ENCODE data around the gene DCAF12. TPM values are rescaled to one million over a fixed set of nuclear protein-coding genes. Genes with fewer than 3 reads are reported as not detected.

Gene DCAF12
- polyA plus RNA-seq, 2 of the 4 experiments (the other 2 are of a cell fraction) = 28.5 to 56.5 TPM

DNA sequence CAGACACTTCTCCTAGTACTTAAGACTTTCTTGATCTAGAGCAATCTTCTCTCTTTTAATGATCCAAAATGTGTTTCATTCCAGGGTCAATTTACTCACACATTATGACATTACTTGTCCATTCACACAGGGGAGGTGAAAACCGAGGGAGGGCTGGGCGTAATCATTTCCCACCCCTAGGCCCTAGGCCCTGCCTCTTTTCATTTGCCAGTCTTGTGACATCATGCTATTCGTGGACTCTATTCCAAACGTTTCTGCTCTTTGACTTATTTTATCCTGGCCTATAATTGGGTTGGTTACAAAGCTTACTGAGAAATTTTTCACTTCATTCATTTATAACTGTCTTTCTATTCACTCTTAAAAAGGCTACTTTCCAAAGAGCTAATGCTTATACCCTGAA is 2.4 kb downstream of the DCAF12 start:
- TF ChIP-seq CBX8 (IDR thresholded peaks at IDR 0.05) (no peak), RNF2 (IDR thresholded peaks at IDR 0.05; ENCODE audit: borderline replicate concordance, low read depth) (no peak), ZFP36 (IDR thresholded peaks at IDR 0.05; ENCODE audit: borderline replicate concordance, partially characterized antibody) (no peak), TFCP2L1 (CRISPR knock-in tag; IDR thresholded peaks at IDR 0.05) (no peak), CEBPB (IDR thresholded peaks at IDR 0.05) (no peak), PHF8 (IDR thresholded peaks at IDR 0.05; ENCODE audit: borderline replicate concordance, low read depth) (no peak), EP300 (IDR thresholded peaks at IDR 0.05) (no peak), ESRRA (IDR thresholded peaks at IDR 0.05; ENCODE audit: borderline replicate concordance, low read length) (no peak), CBX2 (IDR thresholded peaks at IDR 0.05; ENCODE audit: borderline replicate concordance, low read depth) (no peak), FOSL2 (IDR thresholded peaks at IDR 0.05) (no peak), FOSL2 (CRISPR knock-in tag; IDR thresholded peaks at IDR 0.05) (no peak), ZSCAN20 (CRISPR knock-in tag; IDR thresholded peaks at IDR 0.05) (no peak), SREBF2 (IDR thresholded peaks at IDR 0.05) (no peak), HOXA7 (CRISPR knock-in tag; IDR thresholded peaks at IDR 0.05) (no peak)
- TF ChIP-seq, protein P1, sequence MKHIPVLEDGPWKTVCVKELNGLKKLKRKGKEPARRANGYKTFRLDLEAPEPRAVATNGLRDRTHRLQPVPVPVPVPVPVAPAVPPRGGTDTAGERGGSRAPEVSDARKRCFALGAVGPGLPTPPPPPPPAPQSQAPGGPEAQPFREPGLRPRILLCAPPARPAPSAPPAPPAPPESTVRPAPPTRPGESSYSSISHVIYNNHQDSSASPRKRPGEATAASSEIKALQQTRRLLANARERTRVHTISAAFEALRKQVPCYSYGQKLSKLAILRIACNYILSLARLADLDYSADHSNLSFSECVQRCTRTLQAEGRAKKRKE (CRISPR knock-in tag; IDR thresholded peaks at IDR 0.05; ENCODE audit: low read depth) = no peak
- TF ChIP-seq, protein P2, sequence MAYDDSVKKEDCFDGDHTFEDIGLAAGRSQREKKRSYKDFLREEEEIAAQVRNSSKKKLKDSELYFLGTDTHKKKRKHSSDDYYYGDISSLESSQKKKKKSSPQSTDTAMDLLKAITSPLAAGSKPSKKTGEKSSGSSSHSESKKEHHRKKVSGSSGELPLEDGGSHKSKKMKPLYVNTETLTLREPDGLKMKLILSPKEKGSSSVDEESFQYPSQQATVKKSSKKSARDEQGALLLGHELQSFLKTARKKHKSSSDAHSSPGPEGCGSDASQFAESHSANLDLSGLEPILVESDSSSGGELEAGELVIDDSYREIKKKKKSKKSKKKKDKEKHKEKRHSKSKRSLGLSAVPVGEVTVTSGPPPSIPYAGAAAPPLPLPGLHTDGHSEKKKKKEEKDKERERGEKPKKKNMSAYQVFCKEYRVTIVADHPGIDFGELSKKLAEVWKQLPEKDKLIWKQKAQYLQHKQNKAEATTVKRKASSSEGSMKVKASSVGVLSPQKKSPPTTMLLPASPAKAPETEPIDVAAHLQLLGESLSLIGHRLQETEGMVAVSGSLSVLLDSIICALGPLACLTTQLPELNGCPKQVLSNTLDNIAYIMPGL (CRISPR knock-in tag; IDR thresholded peaks at IDR 0.05; ENCODE audit: borderline replicate concordance) = no peak
- TF ChIP-seq, protein P3, sequence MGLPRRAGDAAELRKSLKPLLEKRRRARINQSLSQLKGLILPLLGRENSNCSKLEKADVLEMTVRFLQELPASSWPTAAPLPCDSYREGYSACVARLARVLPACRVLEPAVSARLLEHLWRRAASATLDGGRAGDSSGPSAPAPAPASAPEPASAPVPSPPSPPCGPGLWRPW (IDR thresholded peaks at IDR 0.05) = no peak
- TF ChIP-seq, protein P4, sequence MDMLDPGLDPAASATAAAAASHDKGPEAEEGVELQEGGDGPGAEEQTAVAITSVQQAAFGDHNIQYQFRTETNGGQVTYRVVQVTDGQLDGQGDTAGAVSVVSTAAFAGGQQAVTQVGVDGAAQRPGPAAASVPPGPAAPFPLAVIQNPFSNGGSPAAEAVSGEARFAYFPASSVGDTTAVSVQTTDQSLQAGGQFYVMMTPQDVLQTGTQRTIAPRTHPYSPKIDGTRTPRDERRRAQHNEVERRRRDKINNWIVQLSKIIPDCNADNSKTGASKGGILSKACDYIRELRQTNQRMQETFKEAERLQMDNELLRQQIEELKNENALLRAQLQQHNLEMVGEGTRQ (IDR thresholded peaks at IDR 0.05) = no peak

DNA sequence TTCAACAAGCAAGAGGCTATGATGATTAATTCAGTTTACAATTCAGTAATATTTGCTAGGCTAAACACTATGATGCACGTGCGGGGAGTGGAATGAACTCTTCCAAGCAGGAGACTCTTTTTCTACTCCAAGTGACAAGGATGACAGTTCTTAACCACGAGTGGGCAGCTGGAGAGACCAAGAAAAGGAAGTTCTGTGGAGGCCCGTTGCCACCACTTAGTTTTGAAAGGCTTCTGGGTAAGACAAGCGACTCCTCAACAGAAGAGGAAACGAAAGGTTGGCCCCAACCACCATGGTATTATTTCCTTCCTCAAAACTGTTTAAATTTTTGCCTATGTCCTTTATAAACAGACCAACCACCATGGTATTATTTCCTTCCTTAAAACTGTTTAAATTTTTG is 2.8 kb downstream of the DCAF12 start:
- peaks cover 27% of the 10 kb centered on the region for H3K4me1 ChIP-seq
- DNase-seq (ENCODE audit: low read depth in 1 of 2, low spot score in 1 of 2) (no peak), FAIRE-seq (no peak), ATAC-seq (no peak)
- no peaks in the 10 kb centered on the region for H3K9me3 ChIP-seq
- ChIA-PET POLR2A (no interaction called here), CTCF (interaction anchor here (0.6 to 1.4 kb wide), 4 partner anchors 22 to 69 kb away, joined by 3 to 6 read pairs (median 4); no protein-coding TSS in a partner anchor)
- H3K4me3 ChIP-seq = no peak overlapping the region
- H3K27ac ChIP-seq = no peak overlapping the region
- H3K4me2 ChIP-seq = peak overlapping the region; percentile 93
- WGBS (ENCODE audit: missing lambda C conversion rate) = 77% methylated on average over 6 of the region's 6 CpGs
- TF ChIP-seq, protein P2 (CRISPR knock-in tag; IDR thresholded peaks at IDR 0.05; ENCODE audit: borderline replicate concordance) = no peak
- TF ChIP-seq GATA3 (IDR thresholded peaks at IDR 0.05; ENCODE audit: borderline replicate concordance) (no peak), NR3C1 (IDR thresholded peaks at IDR 0.05) (no peak), CHD2 (IDR thresholded peaks at IDR 0.05; ENCODE audit: low read length, partially characterized antibody) (no peak), EHF (CRISPR knock-in tag; IDR thresholded peaks at IDR 0.05) (no peak), FOSB (CRISPR knock-in tag; IDR thresholded peaks at IDR 0.05) (no peak), ZNF302 (CRISPR knock-in tag; IDR thresholded peaks at IDR 0.05) (no peak), ZC3H11A (IDR thresholded peaks at IDR 0.05) (no peak), EP300 (IDR thresholded peaks at IDR 0.05) (no peak), TP53 (CRISPR knock-in tag; IDR thresholded peaks at IDR 0.05) (no peak)
- TF ChIP-seq, protein P5, sequence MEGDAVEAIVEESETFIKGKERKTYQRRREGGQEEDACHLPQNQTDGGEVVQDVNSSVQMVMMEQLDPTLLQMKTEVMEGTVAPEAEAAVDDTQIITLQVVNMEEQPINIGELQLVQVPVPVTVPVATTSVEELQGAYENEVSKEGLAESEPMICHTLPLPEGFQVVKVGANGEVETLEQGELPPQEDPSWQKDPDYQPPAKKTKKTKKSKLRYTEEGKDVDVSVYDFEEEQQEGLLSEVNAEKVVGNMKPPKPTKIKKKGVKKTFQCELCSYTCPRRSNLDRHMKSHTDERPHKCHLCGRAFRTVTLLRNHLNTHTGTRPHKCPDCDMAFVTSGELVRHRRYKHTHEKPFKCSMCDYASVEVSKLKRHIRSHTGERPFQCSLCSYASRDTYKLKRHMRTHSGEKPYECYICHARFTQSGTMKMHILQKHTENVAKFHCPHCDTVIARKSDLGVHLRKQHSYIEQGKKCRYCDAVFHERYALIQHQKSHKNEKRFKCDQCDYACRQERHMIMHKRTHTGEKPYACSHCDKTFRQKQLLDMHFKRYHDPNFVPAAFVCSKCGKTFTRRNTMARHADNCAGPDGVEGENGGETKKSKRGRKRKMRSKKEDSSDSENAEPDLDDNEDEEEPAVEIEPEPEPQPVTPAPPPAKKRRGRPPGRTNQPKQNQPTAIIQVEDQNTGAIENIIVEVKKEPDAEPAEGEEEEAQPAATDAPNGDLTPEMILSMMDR (IDR thresholded peaks at IDR 0.05) = no peak
- TF ChIP-seq, protein P6, sequence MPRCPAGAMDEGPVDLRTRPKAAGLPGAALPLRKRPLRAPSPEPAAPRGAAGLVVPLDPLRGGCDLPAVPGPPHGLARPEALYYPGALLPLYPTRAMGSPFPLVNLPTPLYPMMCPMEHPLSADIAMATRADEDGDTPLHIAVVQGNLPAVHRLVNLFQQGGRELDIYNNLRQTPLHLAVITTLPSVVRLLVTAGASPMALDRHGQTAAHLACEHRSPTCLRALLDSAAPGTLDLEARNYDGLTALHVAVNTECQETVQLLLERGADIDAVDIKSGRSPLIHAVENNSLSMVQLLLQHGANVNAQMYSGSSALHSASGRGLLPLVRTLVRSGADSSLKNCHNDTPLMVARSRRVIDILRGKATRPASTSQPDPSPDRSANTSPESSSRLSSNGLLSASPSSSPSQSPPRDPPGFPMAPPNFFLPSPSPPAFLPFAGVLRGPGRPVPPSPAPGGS (IDR thresholded peaks at IDR 0.05) = no peak
- TF ChIP-seq, protein P7, sequence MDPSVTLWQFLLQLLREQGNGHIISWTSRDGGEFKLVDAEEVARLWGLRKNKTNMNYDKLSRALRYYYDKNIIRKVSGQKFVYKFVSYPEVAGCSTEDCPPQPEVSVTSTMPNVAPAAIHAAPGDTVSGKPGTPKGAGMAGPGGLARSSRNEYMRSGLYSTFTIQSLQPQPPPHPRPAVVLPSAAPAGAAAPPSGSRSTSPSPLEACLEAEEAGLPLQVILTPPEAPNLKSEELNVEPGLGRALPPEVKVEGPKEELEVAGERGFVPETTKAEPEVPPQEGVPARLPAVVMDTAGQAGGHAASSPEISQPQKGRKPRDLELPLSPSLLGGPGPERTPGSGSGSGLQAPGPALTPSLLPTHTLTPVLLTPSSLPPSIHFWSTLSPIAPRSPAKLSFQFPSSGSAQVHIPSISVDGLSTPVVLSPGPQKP (IDR thresholded peaks at IDR 0.05; ENCODE audit: low read depth, low read length) = no peak

More for the DNA sequence above, 2.4 kb downstream of the DCAF12 start:
- POLR2A ChIA-PET = no interaction called here
- Histone ChIP-seq H3K4me3 (no peak overlapping the region), H3K4me1 (peaks cover 27% of the 10 kb centered on the region), H3K9me3 (no peaks in the 10 kb centered on the region), H3K27ac (no peak overlapping the region), H3K4me2 (peak overlapping the region; percentile 93)
- FAIRE-seq (no peak), ATAC-seq (no peak), DNase-seq (ENCODE audit: low read depth in 1 of 2, low spot score in 1 of 2) (no peak)
- CTCF ChIA-PET = interaction anchor here (1.4 kb wide), 1 partner anchor 69 kb away, joined by 3 read pairs; no protein-coding TSS in a partner anchor
- 53% methylated on average over 4 of the region's 4 CpGs for whole genome bisulfite sequencing (ENCODE audit: missing lambda C conversion rate)
